ENCODE results near the gene GGTA1.

DNA sequence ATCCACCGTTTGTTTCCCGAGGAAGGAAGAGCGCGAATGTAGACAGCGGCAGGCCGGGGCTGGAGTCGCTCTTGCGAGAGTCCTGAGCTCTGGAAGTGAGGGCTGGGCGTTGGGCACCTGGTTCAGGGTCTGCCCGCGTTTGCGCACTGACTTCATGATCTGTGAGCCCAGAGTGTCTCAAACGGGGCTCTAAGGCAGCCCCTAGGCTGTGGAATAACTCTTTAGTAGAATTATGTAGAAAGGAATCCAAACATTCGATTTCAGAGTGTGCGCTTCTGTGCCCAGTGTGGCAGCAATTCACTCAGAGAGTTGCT lies 478 bp upstream of the GGTA1 start:
- TF ChIP-seq GATA2 (IDR thresholded peaks at IDR 0.05; ENCODE audit: low read depth, low read length) (no peak), GATA3 (IDR thresholded peaks at IDR 0.05; ENCODE audit: low read depth, low read length) (no peak)
